GM23338 (cell line): Measurements from ENCODE around the gene HOXA1. TPM values are rescaled to one million over a fixed set of nuclear protein-coding genes. Genes with fewer than 3 reads are reported as not detected.

ENCODE experiments used
- ATAC-seq: fragments of 200-7000 bp; cut with Tn5 transposase; 3 replicates; pipeline ENCODE4 v1.9.1; 2020
- DNase-seq: peaks from one replicate; pipeline ENCODE4 v3.0.0-alpha.2; 2015; ENCODE audit warnings: low spot score
- H2AFZ ChIP-seq: fragments of 200-600 bp; sonication (generic); 2 replicates; pipeline ENCODE4 v1.8.0; 2016; ENCODE audit warnings: antibody characterized with exemption, mild to moderate bottlenecking, moderate library complexity
- H3F3A ChIP-seq: fragments of 200-600 bp; sonication (generic); replicated peaks from 2 replicates; pipeline ENCODE4 v1.8.0; 2017; ENCODE audit warnings: antibody characterized with exemption, mixed run types, low read depth
- H3K27ac ChIP-seq: fragments of 200-600 bp; sonication (generic); 2 replicates; pipeline ENCODE4 v1.6.1; 2016; ENCODE audit warnings: low read depth
- H3K27me3 ChIP-seq: fragments of 200-600 bp; sonication (generic); 2 replicates; pipeline ENCODE4 v1.8.0; 2016; ENCODE audit warnings: mild to moderate bottlenecking, mixed run types, moderate library complexity; ENCODE audit not compliant: insufficient read depth
- H3K36me3 ChIP-seq: fragments of 200-600 bp; sonication (generic); 2 replicates; pipeline ENCODE4 v1.8.0; 2016; ENCODE audit warnings: mild to moderate bottlenecking; ENCODE audit not compliant: insufficient read depth
- H3K4me1 ChIP-seq: fragments of 200-600 bp; sonication (generic); 2 replicates; pipeline ENCODE4 v1.8.0; 2016; ENCODE audit warnings: mild to moderate bottlenecking, moderate library complexity; ENCODE audit not compliant: insufficient read depth
- H3K4me2 ChIP-seq: fragments of 200-600 bp; sonication (generic); 2 replicates; pipeline ENCODE4 v1.7.1; 2017; ENCODE audit warnings: mixed run types
- H3K4me3 ChIP-seq: fragments of 200-600 bp; sonication (generic); 2 replicates; pipeline ENCODE4 v1.6.1; 2016; ENCODE audit warnings: mixed run types
- H3K79me2 ChIP-seq: fragments of 200-600 bp; sonication (generic); replicated peaks from 2 replicates; pipeline ENCODE4 v1.8.0; 2017; ENCODE audit warnings: mild to moderate bottlenecking; ENCODE audit not compliant: insufficient read depth
- H3K9me2 ChIP-seq: fragments of 200-600 bp; sonication (generic); 2 replicates; pipeline ENCODE4 v1.8.0; 2017; ENCODE audit not compliant: insufficient read depth
- H4K20me1 ChIP-seq: fragments of 200-600 bp; sonication (generic); replicated peaks from 2 replicates; pipeline ENCODE4 v1.8.0; 2017; ENCODE audit warnings: mild to moderate bottlenecking; ENCODE audit not compliant: insufficient read depth
- H3K27ac Mint-ChIP-seq: 2 replicates; pipeline ENCODE4 v1.8.0; 2020; ENCODE audit warnings: inconsistent platforms, mild to moderate bottlenecking, moderate library complexity, mixed read lengths
- H3K27me3 Mint-ChIP-seq: 3 replicates; pipeline ENCODE4 v1.8.0; 2022; ENCODE audit warnings: low read depth, mild to moderate bottlenecking, moderate library complexity, mixed read lengths, inconsistent platforms; ENCODE audit not compliant: insufficient read depth, poor library complexity
- H3K36me3 Mint-ChIP-seq: 3 replicates; pipeline ENCODE4 v1.8.0; 2021; ENCODE audit warnings: low read depth, mild to moderate bottlenecking, inconsistent platforms, moderate library complexity, mixed read lengths
- H3K4me1 Mint-ChIP-seq: 3 replicates; pipeline ENCODE4 v1.8.0; 2020; ENCODE audit warnings: mild to moderate bottlenecking, inconsistent platforms, mixed read lengths
- H3K4me3 Mint-ChIP-seq: 3 replicates; pipeline ENCODE4 v1.8.0; 2021; ENCODE audit warnings: moderate library complexity, mild to moderate bottlenecking, inconsistent platforms, mixed read lengths
- H3K9me3 Mint-ChIP-seq: 3 replicates; pipeline ENCODE4 v1.8.0; 2020; ENCODE audit warnings: moderate library complexity, mild to moderate bottlenecking, inconsistent platforms, mixed read lengths
- EZH2 ChIP-seq: fragments of 200-600 bp; sonication (generic); IDR thresholded peaks from one replicate; pipeline ENCODE4 v1.8.0; 2017; ENCODE audit warnings: antibody characterized with exemption, mild to moderate bottlenecking, low read depth; ENCODE audit not compliant: unreplicated experiment
- EZH2phosphoT487 ChIP-seq: fragments of 200-600 bp; sonication (generic); IDR thresholded peaks from one replicate; pipeline ENCODE4 v1.8.1; 2018; ENCODE audit warnings: antibody characterized with exemption; ENCODE audit not compliant: unreplicated experiment
- JUNB ChIP-seq: IDR thresholded peaks from one replicate; pipeline ENCODE4 v1.6.1; 2016; ENCODE audit warnings: antibody characterized with exemption; ENCODE audit not compliant: unreplicated experiment
- NANOG ChIP-seq: IDR thresholded peaks from 2 replicates; pipeline ENCODE4 v1.6.1; 2016; ENCODE audit warnings: antibody characterized with exemption, borderline replicate concordance
- POLR2AphosphoS5 ChIP-seq: IDR thresholded peaks from 2 replicates; pipeline ENCODE4 v1.6.1; 2016; ENCODE audit warnings: antibody characterized with exemption, low read depth
- REST ChIP-seq: IDR thresholded peaks from one replicate; pipeline ENCODE4 v1.6.1; 2018; ENCODE audit warnings: antibody characterized with exemption; ENCODE audit not compliant: unreplicated experiment
- STAT1 ChIP-seq: IDR thresholded peaks from one replicate; pipeline ENCODE4 v1.6.1; 2016; ENCODE audit warnings: antibody characterized with exemption; ENCODE audit not compliant: unreplicated experiment
- ZNF114 ChIP-seq: fragments of 250-450 bp; sonication (Bioruptor Pico); IDR thresholded peaks from 2 replicates; pipeline ENCODE4 v1.5.0; 2020; ENCODE audit warnings: mild to moderate bottlenecking, moderate library complexity
- ZNF331 ChIP-seq: fragments of 250-450 bp; sonication (Bioruptor Pico); IDR thresholded peaks from 2 replicates; pipeline ENCODE4 v1.5.0; 2020; ENCODE audit warnings: low read depth, mild to moderate bottlenecking, moderate library complexity
- polyA plus RNA-seq: library from polyadenylated mRNA; unstranded; fragments of >200 nt; fragmentation: Nextera tagmentation; extraction: Ambion mirVana; gene quantifications from 2 replicates; pipeline ENCODE4 v1.2.1, GENCODE V29; 2016
- total RNA-seq: library from RNA; depleted of rRNA; stranded (reverse); fragments of >200 nt; shearing (Covaris generic); gene quantifications from 2 replicates; pipeline ENCODE4 v1.2.3, GENCODE V29; 2014
- TF ChIP-seq, protein P1 (sequence below): IDR thresholded peaks from 2 replicates; pipeline ENCODE4 v1.6.1; 2016; ENCODE audit warnings: antibody characterized with exemption
- TF ChIP-seq, protein P2 (sequence below): fragments of 250-450 bp; sonication (Bioruptor Pico); IDR thresholded peaks from 2 replicates; pipeline ENCODE4 v1.5.0; 2020; ENCODE audit warnings: mild to moderate bottlenecking, moderate library complexity

Gene HOXA1
- total and polyA plus RNA-seq, 2 experiments from 2014 or later, result not detected

- TF ChIP-seq, protein P1, sequence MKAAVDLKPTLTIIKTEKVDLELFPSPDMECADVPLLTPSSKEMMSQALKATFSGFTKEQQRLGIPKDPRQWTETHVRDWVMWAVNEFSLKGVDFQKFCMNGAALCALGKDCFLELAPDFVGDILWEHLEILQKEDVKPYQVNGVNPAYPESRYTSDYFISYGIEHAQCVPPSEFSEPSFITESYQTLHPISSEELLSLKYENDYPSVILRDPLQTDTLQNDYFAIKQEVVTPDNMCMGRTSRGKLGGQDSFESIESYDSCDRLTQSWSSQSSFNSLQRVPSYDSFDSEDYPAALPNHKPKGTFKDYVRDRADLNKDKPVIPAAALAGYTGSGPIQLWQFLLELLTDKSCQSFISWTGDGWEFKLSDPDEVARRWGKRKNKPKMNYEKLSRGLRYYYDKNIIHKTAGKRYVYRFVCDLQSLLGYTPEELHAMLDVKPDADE, result no peak
- no peak for TF ChIP-seq ZNF114 (CRISPR knock-in tag)
- TF ChIP-seq JUNB, result no peak
- TF ChIP-seq STAT1, result no peak
Measured at GRCh38 chr7:27088002-27088922, 7.5 kb downstream of the HOXA1 start (continued).

DNA sequence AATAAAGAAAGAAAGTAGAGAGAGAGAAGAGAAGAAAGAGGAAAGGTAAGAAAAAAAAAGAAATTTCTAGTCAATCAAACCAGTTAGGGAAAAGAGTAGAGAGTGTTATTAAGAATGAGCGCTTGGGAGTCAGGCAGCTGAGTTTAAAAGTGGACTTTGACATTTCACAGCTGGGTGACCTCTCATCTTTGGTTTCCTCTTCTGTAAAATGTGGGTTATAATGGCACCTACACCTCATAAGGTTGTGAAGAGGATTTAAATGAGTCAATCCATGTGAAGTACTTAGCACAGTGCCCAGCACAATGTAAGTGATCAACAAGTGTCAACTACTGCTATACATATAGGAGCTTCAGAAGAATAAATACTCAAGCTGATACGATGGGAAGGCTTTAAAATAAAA is 12.2 kb downstream of the HOXA1 start:
- H3K27me3 Mint-ChIP-seq, result peaks cover 34% of the 10 kb centered on the region
- TF ChIP-seq ZNF331 (CRISPR knock-in tag) (no peak), REST (no peak), EZH2phosphoT487 (no peak), EZH2 (no peak), STAT1 (no peak), POLR2AphosphoS5 (no peak), NANOG (no peak)
- TF ChIP-seq, protein P2, sequence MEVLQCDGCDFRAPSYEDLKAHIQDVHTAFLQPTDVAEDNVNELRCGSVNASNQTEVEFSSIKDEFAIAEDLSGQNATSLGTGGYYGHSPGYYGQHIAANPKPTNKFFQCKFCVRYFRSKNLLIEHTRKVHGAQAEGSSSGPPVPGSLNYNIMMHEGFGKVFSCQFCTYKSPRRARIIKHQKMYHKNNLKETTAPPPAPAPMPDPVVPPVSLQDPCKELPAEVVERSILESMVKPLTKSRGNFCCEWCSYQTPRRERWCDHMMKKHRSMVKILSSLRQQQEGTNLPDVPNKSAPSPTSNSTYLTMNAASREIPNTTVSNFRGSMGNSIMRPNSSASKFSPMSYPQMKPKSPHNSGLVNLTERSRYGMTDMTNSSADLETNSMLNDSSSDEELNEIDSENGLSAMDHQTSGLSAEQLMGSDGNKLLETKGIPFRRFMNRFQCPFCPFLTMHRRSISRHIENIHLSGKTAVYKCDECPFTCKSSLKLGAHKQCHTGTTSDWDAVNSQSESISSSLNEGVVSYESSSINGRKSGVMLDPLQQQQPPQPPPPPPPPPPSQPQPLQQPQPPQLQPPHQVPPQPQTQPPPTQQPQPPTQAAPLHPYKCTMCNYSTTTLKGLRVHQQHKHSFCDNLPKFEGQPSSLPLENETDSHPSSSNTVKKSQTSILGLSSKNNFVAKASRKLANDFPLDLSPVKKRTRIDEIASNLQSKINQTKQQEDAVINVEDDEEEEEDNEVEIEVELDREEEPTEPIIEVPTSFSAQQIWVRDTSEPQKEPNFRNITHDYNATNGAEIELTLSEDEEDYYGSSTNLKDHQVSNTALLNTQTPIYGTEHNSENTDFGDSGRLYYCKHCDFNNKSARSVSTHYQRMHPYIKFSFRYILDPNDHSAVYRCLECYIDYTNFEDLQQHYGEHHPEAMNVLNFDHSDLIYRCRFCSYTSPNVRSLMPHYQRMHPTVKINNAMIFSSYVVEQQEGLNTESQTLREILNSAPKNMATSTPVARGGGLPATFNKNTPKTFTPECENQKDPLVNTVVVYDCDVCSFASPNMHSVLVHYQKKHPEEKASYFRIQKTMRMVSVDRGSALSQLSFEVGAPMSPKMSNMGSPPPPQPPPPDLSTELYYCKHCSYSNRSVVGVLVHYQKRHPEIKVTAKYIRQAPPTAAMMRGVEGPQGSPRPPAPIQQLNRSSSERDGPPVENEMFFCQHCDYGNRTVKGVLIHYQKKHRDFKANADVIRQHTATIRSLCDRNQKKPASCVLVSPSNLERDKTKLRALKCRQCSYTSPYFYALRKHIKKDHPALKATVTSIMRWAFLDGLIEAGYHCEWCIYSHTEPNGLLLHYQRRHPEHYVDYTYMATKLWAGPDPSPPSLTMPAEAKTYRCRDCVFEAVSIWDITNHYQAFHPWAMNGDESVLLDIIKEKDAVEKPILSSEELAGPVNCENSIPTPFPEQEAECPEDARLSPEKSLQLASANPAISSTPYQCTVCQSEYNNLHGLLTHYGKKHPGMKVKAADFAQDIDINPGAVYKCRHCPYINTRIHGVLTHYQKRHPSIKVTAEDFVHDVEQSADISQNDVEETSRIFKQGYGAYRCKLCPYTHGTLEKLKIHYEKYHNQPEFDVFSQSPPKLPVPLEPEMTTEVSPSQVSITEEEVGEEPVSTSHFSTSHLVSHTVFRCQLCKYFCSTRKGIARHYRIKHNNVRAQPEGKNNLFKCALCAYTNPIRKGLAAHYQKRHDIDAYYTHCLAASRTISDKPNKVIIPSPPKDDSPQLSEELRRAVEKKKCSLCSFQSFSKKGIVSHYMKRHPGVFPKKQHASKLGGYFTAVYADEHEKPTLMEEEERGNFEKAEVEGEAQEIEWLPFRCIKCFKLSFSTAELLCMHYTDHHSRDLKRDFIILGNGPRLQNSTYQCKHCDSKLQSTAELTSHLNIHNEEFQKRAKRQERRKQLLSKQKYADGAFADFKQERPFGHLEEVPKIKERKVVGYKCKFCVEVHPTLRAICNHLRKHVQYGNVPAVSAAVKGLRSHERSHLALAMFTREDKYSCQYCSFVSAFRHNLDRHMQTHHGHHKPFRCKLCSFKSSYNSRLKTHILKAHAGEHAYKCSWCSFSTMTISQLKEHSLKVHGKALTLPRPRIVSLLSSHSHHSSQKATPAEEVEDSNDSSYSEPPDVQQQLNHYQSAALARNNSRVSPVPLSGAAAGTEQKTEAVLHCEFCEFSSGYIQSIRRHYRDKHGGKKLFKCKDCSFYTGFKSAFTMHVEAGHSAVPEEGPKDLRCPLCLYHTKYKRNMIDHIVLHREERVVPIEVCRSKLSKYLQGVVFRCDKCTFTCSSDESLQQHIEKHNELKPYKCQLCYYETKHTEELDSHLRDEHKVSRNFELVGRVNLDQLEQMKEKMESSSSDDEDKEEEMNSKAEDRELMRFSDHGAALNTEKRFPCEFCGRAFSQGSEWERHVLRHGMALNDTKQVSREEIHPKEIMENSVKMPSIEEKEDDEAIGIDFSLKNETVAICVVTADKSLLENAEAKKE (CRISPR knock-in tag), result no peak
- TF ChIP-seq, protein P1, result no peak

More for the DNA sequence above, 12.2 kb downstream of the HOXA1 start:
- Mint-ChIP-seq H3K36me3 (no peaks in the 10 kb centered on the region), H3K4me1 (peaks cover 4% of the 10 kb centered on the region; the same call in 2 of the 3 replicates), H3K27ac (no peak overlapping the region), H3K4me3 (no peak overlapping the region), H3K9me3 (peaks cover 9% of the 10 kb centered on the region; the same call in 2 of the 3 replicates)
- ATAC-seq (no peak), DNase-seq (no peak)
- no peak overlapping the region for H3K4me3 ChIP-seq
- 0 out of 2 replicates have a peak, but pooled peaks cover 6% of the 10 kb centered on the region for H3K4me1 ChIP-seq
- H3K27ac ChIP-seq, result no peak overlapping the region
- no peak overlapping the region for H2AFZ ChIP-seq
- peaks cover 59% of the 10 kb centered on the region for H3K27me3 ChIP-seq
- no peaks in the 10 kb centered on the region for H3K36me3 ChIP-seq
- H3F3A ChIP-seq, result no peaks in the 10 kb centered on the region; the same call in none of the 2 replicates
- no peaks in the 10 kb centered on the region for H3K79me2 ChIP-seq
- no peaks in the 10 kb centered on the region for H3K9me2 ChIP-seq
- H3K4me2 ChIP-seq, result no peak overlapping the region
- no peaks in the 10 kb centered on the region; the same call in 1 of the 2 replicates for H4K20me1 ChIP-seq
